AG09309 (cell line): Measurements from ENCODE around the gene HIVEP3.

Source experiments
- DNase-seq: peaks from one replicate; pipeline ENCODE4 v3.0.0-alpha.2; 2010; ENCODE audit warnings: low read depth
- H3K4me3 ChIP-seq: 2 replicates; pipeline ENCODE4 v1.5.1; 2011; ENCODE audit warnings: mild to moderate bottlenecking, low read depth, low read length, moderate library complexity; ENCODE audit not compliant: control insufficient read depth
- CTCF ChIP-seq: IDR thresholded peaks from 2 replicates; pipeline ENCODE4 v1.5.1; 2011; ENCODE audit warnings: mild to moderate bottlenecking, low read depth, low read length, inconsistent platforms; ENCODE audit not compliant: insufficient read depth, control insufficient read depth; ENCODE audit errors: missing control alignments

The HIVEP3 gene

GRCh38 chr1:41497461-41498030 is 421.2 kb downstream of the HIVEP3 start:
- DNase-seq = no peak
- no peak for TF ChIP-seq CTCF
- no peak overlapping the region for H3K4me3 ChIP-seq

- no peak for TF ChIP-seq CTCF
- no peak overlapping the region for H3K4me3 ChIP-seq
These were observed 421.7 kb downstream of the HIVEP3 start for GRCh38 chr1:41497056-41497440.

GRCh38 chr1:41496080-41497055 is 422.4 kb downstream of the HIVEP3 start:
- peak overlapping the region; percentile 30 for H3K4me3 ChIP-seq
- no peak for DNase-seq
- no peak for TF ChIP-seq CTCF

More at GRCh38 chr1:41497056-41497440, 421.7 kb downstream of the HIVEP3 start:
- DNase-seq = no peak

GRCh38 chr1:41495210-41495948 is 423.3 kb downstream of the HIVEP3 start:
- no peak overlapping the region for H3K4me3 ChIP-seq
- peak; percentile 27 for TF ChIP-seq CTCF
- no peak for DNase-seq

- H3K4me3 ChIP-seq = no peak overlapping the region
- DNase-seq = no peak
- TF ChIP-seq CTCF = no peak
These were observed 424.1 kb downstream of the HIVEP3 start for GRCh38 chr1:41494351-41495209.

GRCh38 chr1:41493626-41494350 is 424.9 kb downstream of the HIVEP3 start:
- no peak for DNase-seq
- no peak overlapping the region for H3K4me3 ChIP-seq
- no peak for TF ChIP-seq CTCF
